Inferior parietal cortex (tissue), 1 donor: ENCODE data around the gene MMP14.
"Not testable (repeated sequence)": the region's sequence is repeated elsewhere in the genome, so short reads cannot be mapped to it uniquely, and the experiment has no call there.

Source experiments
- DNase-seq: peaks from one replicate; pipeline ENCODE4 v3.0.0-alpha.2; 2016; ENCODE audit errors: extremely low spot score

Gene MMP14

GRCh38 chr14:22836301-22837113 is at the start of gene MMP14:
TSS of gene MMP14 (plus strand) at chr14:22836585. CDS start at chr14:22836818, 233 bp downstream.
- no peak for DNase-seq

- no peak for DNase-seq
Observed at GRCh38 chr14:22786685-22787084, 49.7 kb upstream of the MMP14 start.

GRCh38 chr14:22791301-22791700 is 45.1 kb upstream of the MMP14 start:
- no peak for DNase-seq

DNA sequence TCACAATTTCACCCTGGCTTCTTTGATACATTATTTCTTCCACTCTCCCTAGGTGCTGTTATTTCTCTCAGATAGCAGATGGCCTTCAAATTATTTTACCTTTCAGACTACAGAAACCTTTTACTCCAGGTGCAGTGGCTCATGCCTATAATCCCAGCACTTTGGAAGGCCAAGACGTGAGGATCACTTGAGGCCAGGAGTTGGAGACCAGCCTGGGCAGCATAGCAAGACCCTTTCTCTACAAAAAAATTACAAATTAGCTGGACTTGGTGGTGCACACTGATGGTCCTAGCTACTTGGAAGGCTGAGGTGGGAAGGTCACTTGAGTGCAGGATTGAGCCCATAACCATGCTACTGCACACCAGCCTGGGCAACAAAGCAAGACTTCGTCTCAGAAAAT is 44.2 kb upstream of the MMP14 start:
- DNase-seq, result no peak

DNA sequence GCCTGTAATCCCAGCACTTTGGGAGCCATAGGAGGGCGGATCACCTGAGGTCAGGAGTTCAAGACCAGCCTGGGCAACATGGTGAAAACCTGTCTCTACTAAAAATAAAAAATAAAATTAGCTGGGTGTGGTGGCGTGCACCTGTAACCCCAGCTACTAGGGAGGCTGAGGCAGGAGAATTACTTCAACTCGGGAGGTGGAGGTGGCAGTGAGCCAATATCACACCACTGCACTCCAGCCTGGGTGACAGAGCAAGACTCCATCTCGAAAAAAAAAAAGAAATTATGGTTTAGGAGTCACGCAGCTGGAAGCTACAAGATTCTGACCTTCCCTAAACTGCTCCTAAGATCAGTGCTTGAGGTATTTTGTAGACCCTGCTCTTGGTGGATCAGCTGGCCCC is 42.8 kb upstream of the MMP14 start:
- DNase-seq, result not testable (repeated sequence)

- DNase-seq, result no peak
Observed at GRCh38 chr14:22793976-22794375, 42.4 kb upstream of the MMP14 start.

GRCh38 chr14:22794551-22794951 is 41.8 kb upstream of the MMP14 start:
- no peak for DNase-seq

GRCh38 chr14:22796087-22796707 is 40.2 kb upstream of the MMP14 start:
- no peak for DNase-seq

DNA sequence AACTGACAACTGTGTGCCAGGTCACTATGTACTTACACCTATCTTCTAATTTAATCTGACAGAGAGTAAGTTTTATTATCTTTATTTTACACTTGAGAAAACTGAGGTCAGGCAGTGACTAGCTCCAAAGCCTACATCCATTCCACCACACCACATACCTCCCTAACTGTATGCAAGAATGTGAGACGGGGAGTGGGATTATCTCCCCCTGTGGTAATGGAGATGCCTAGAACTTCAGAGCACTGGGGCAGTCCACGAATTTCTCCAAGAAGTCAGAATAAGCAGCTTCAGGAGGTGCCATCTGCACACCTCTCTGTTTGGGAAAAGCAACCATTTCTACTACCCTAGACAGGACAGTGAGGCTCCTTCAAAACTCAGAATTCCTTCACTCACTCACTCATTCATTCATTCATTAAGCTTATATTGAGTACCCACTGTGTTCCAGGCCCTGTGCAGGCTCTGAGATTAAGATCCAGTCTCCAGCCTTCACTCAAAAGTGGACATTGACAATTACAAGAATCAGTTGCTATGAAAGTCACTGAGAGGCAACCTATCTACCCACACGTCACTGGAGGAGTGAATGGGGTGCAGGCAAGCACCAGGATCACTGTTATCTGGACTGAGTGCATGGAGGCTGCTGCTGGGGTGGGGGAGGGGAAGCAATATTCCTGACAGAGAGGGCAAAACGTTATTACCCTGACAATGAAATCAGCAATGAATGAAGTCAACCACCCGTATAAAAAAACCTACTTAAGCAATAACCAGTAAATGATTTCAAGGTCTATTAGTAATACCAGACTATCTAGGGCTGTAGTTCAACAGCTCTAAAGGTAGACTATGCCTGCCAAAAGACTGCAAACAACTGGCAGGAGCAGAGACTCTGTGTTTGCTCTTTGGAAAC is 39.1 kb upstream of the MMP14 start:
- no peak for DNase-seq

GRCh38 chr14:22798528-22798927 is 37.9 kb upstream of the MMP14 start:
- DNase-seq, result no peak

DNA sequence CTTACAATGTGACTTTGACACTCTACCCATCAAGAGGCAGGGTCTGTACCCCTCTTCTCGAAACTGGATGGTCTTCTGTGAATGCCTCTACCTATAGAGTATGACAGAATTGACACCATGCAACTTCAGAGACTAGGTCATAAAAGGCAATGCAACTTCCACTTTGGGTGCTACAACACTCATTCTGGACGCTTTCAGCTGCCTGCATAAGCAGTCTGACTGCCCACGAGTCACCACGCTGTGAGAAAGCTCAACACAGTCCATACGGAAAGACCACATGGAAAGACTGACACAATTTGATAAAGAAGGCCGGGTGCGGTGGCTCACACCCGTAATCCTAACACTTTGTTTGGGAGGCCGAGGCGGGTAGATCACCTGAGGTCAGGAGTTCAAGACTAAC is 36.0 kb upstream of the MMP14 start:
- DNase-seq, result no peak

- no peak for DNase-seq
Observed at GRCh38 chr14:22801716-22802115, 34.7 kb upstream of the MMP14 start.

DNA sequence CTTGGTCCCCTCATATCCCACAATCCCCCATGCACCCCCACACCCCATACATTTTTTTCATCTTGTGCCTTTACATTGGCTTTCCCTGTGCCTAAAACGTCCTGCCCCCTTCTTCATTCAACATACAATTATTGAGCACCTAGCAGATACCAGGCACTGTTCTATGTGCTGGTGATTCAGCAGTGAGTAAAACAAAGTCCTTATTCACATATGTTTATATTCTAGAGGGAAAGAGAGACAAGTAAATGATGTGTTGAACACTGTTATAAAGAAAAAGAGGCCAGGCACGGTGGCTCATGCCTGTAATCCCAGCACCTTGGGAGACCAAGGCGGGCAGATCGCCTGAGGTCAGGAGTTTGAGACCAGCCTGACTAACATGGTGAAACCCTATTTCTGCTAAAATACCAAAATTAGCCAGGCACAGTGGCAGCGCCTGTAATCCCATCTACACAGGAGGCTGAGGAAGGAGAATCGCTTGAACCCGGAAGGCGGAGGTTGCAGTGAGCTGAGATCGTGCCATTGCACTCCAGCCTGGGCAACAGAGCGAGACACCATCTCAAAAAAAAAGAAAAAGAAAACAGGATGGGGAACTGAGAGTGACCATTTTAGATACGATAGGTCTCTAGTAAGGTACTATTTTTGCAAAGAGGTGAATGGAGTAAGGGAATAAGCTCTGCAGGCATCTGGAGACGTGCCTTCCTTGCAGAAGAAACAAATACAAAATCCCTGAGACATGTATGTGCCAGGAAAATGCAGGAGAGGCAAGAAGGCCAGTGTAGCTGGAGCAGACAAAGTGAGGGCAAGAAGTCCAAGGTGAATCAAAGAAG is 33.3 kb upstream of the MMP14 start:
- DNase-seq, result no peak

GRCh38 chr14:22803687-22803974 is 32.8 kb upstream of the MMP14 start:
- DNase-seq, result no peak

- DNase-seq, result not testable (repeated sequence)
Observed at GRCh38 chr14:22805235-22805634, 31.1 kb upstream of the MMP14 start.

DNA sequence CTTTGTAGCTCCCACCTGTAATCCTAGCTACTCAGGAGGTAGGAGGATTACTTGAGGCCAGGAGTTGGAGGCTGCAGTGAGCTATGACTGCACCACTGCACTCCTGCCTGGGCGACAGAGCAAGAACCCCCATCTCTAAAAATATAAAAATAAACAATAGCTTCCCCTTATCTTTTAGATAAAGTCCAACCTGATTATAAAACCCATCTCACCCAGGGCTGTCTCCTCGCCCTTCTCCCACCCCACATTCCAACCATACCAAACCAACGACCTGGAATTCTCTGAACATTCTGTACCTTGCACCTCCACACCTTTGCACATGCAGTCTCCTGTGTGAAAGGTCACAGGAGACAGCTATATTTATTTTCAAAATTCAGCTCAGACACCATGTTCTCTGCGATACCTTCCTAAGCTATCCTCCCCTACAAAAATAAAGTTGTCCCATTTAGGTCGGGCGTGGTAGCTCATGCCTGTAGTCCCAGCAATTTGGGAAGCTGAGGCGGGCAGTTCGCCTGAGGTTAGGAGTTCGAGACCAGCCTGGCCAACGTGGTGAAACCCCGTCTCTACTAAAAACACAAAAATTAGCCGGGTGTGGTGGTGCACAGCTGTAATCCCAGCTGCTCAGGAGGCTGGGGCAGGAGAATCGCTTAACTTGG is 28.8 kb upstream of the MMP14 start:
- no peak for DNase-seq

- DNase-seq, result no peak
Observed at GRCh38 chr14:22808388-22809209, 27.8 kb upstream of the MMP14 start.

- no peak for DNase-seq
Observed at GRCh38 chr14:22811722-22812121, 24.7 kb upstream of the MMP14 start.

- DNase-seq, result no peak
Observed at GRCh38 chr14:22812744-22813143, 23.6 kb upstream of the MMP14 start.

DNA sequence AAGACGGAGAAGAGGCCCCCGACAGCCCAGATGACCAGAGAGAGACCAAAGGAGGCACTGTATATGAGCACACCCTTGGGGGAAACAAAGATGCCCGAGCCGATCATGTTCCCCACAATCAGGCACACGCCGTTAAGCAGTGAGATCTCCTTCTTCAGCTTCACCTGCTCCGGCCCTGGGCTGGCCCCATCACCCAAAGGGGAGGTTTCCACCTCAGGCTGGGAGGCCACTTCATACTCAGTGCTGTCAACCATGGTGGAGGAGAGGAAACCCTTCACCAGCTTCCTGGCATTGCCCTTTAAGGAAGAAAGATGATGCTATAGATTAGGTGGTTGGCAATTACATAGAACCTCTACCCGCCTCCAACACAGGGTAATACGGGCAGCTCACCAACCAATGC is 23.2 kb upstream of the MMP14 start:
- no peak for DNase-seq
